Measurements from ENCODE around the gene RSL24D1.
A peak's percentile ranks its signal among the peaks of the same experiment; 100 is the strongest.
"Not testable (repeated sequence)": the region's sequence is repeated elsewhere in the genome, so short reads cannot be mapped to it uniquely, and the experiment has no call there.

Gene RSL24D1

GRCh38 chr15:55202206-55202605 lies 5.5 kb upstream of the RSL24D1 start:
- FAIRE-seq = no peak

DNA sequence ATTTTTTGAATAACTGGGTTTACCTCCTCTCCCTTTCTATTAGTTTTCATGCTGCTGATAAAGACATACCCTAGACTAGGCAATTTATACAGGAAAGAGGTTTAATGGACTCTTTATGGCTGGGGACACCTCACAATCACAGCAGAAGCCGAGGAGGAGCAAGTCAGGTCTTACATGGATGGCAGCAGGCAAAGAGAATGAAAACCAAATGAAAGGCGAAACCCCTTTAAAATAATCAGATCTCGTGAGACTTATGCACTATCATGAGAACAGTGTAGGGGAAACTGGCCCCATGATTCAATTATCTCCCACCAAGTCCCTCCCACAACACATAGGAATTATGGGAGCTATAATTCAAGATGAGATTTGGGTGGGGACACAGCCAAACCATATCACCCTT lies 2.0 kb upstream of the RSL24D1 start:
- FAIRE-seq = no peak

- FAIRE-seq = no peak
Measured at GRCh38 chr15:55197719-55198118, 978 bp upstream of the RSL24D1 start.

DNA sequence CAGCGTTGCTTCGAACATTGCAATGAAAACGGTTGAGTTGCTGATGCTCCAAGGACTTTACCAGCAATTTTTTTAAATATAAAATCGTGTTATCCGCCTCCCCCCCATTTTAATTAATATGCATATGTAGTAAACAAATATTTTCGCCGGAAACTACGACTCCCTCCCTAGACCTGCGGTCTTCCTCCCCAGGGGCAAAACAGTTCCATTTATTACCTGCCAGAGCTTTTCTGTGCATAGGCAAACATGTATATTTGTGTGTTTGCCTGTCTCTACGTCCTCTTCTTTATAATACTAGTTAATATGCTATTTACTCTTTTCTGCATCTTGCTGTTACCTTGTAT lies 593 bp upstream of the RSL24D1 start:
- no peak for FAIRE-seq

DNA sequence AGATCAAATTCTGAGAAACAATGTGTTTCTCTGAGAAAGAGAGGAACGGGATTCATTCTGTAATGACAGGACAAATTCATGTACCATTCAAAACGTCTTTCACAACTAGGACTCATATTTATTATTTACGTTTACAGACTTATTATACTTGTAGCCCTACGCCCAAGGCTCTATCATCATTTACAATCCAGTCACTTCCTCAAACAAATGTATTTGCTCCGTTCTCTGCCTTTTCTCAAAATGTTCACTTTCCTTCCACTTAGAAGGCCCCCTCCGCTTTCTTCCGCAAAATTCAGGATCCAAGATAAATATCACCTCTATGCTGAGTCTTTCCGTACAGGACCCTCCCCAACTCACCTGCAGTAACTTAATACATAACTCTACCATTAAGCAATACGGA lies 745 bp downstream of the RSL24D1 start:
- FAIRE-seq = no peak

DNA sequence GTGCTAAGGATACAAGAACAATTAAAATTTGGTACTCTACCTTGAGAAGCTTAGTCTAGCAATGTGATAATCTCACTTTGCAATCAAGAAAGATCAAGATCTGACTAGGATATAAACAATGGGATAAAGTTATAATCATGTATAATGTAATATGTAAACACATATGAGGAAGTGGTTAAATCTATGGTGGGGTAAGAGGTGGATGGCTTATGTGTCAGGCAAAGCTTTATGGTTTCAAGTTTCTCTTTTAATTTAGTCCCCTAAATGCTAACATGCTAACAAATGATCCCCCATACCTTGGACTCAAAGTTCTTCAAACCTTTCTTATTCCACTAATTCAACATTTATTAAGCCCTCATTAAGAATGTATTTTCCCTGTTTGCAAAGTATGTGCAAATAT lies 2.5 kb downstream of the RSL24D1 start:
- no peak for FAIRE-seq

- no peak for FAIRE-seq
Measured at GRCh38 chr15:55186331-55186730, 10.4 kb downstream of the RSL24D1 start.

DNA sequence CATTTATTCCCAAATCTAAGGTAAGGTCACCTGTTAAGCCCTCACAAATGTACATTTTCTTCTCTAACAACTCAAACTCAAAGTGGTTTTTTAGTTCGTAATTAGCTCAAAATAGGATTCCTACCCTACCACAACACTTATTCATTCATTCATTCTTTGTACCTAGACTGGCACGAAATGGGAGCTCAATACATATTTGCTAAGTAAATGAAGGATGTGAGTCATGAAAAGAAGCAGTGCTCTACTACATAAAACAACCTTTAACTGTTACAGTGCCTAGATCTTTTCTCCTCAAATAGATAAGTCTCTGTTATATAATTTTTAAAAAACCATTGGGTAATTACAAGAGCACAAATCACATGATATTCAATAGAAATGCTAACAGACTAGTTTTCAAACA lies 13.1 kb downstream of the RSL24D1 start:
- no peak for FAIRE-seq

DNA sequence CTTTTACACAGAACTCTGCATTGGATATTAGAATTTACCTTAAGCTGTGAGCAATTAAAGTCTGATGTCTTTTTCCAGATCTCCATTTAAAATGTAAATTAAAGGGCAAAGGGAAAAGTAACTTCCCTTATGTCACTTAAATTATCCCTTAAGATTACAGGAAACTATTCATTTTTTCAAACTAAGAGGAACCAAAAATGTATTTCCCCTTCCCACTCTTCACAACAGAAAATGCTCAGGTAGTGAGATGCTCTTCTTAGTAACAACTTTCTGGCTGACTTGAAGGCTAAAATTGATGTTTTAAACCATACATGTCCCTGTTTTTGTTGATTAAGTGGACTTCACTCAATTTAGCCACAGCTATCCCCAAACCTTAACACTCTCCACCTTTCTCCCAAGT lies 17.6 kb downstream of the RSL24D1 start:
- no peak for FAIRE-seq

DNA sequence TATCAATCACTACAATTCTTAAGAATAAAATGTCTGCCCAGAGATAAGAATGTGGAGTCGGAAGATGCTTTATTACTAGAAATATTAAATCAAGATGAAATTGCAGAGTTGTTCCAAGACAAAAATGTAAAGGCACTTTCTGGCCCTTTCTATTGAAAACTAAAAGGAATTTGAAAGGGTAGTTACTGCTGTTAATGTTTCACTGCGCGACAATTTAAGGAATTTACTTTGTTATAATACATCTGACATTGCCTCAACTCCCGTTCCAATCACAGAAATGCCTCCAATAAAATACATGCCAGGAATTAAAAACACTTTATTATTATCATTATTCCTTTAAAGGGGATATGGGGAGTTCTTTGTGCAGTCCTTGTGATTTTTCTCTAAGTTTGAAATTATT lies 26.4 kb downstream of the RSL24D1 start:
- FAIRE-seq = no peak

DNA sequence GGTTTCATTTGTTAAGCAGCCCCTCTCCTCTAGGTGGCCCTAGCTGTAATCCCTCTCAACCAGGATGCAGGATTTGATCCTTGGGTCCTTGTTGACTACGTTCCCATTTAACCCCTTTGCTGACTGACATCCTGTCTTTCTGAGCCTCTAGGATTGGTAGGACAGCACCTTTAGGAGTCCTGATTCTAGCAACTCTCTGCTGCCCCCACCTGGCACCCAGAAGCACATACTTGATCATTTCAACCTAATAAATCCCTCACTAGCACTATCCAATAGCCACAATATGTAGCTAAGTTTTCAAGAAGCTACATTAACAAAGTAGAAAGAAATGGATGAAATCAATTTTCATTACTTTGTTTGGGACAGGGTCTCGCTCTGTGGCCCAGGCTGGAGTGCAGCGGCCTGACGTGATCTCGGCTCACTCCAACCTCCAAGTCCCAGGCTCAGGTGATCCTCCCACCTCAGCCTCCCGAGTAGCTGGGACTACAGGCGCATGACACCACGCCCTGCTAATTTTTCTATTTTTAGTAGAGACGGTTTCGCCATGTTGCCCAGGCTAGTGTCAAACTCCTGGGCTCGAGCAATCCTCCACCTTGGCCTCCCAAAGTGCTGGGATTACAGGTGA lies 28.3 kb downstream of the RSL24D1 start:
- peak; percentile 27 for FAIRE-seq

GRCh38 chr15:55164284-55164683 lies 32.5 kb downstream of the RSL24D1 start:
- no peak for FAIRE-seq

DNA sequence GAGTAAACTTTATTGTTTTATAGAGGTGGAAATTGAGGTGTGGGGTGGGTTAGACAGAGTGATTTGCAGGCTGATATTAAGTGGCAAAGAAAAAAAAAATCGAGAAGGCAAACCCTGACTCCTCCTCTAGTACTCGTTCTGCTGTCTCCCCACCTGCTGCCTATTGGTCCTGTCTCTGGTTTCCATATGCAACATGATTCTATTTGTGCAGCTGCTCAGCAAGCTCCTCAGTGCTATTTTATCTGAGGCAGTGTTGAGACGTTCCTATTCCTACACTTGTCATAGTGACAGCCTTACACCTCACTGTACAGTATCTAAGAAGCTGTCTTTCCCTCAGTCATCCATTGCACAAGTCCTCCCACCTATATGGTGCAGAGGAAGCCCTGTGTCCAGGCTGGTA lies 45.1 kb downstream of the RSL24D1 start:
- no peak for FAIRE-seq

- not testable (repeated sequence) for FAIRE-seq
Measured at GRCh38 chr15:55143132-55143531, 53.6 kb downstream of the RSL24D1 start.

DNA sequence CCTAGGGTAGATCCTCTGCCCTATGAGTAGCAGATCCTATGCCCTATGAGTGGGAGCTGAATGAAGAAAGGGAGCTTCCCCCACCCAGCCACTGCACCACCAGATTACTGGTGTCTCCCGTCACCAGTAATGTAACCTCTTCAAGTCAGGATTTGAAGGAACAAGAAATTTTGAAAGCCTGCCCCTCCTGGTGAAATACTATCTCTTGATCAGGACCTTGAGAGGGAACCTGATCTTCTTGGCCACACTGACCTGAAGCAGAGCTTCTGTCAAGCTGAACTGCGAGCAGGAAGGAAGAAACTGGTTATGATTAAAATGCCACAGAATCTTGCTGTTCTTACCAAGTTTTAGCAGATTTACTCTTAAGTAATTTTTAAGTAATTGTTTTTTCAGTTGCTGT lies 62.8 kb downstream of the RSL24D1 start:
- FAIRE-seq = no peak

- no peak for FAIRE-seq
Measured at GRCh38 chr15:55132672-55133071, 64.1 kb downstream of the RSL24D1 start.
